HepG2 (cell line): ENCODE results near the gene NEK8. TPM values are rescaled to one million over a fixed set of nuclear protein-coding genes. Genes with fewer than 3 reads are reported as not detected.

Experiments
- ATF1 ChIP-seq: IDR thresholded peaks from 2 replicates; pipeline ENCODE4 v1.6.1; 2016; ENCODE audit warnings: mild to moderate bottlenecking, control low read depth
- EEA1 ChIP-seq: sonication (generic); formaldehyde crosslinking; IDR thresholded peaks from 2 replicates; pipeline ENCODE4 v1.5.1; 2020; ENCODE audit warnings: mild to moderate bottlenecking, missing genetic modification reagents, borderline replicate concordance
- PCBP2 ChIP-seq: fragments of 200-400 bp; formaldehyde crosslinking; optimal IDR thresholded peaks from 2 replicates; pipeline ENCODE3; 2018; ENCODE audit warnings: low read length, low read depth; ENCODE audit not compliant: poor library complexity, severe bottlenecking
- RBM22 ChIP-seq: fragments of 200-400 bp; formaldehyde crosslinking; optimal IDR thresholded peaks from 2 replicates; pipeline ENCODE3; 2017; ENCODE audit warnings: mild to moderate bottlenecking, low read length, moderate library complexity
- RBM39 ChIP-seq: fragments of 200-400 bp; formaldehyde crosslinking; IDR thresholded peaks from one replicate; pipeline ENCODE4 v1.6.1; 2018; ENCODE audit warnings: antibody characterized with exemption, mild to moderate bottlenecking, low read depth, low read length; ENCODE audit not compliant: poor library complexity, severe bottlenecking
- RXRB ChIP-seq: IDR thresholded peaks from 2 replicates; pipeline ENCODE4 v1.6.1; 2016; ENCODE audit warnings: borderline replicate concordance, missing genetic modification reagents, missing compliant biosample characterization
- SRY ChIP-seq: sonication (generic); formaldehyde crosslinking; IDR thresholded peaks from 2 replicates; pipeline ENCODE4 v1.8.0; 2022; ENCODE audit warnings: mild to moderate bottlenecking, missing genetic modification reagents
- STAG1 ChIP-seq: sonication (generic); formaldehyde crosslinking; IDR thresholded peaks from 2 replicates; pipeline ENCODE4 v1.4.0; 2020; ENCODE audit warnings: missing genetic modification reagents
- ZBTB7A ChIP-seq: sonication (generic); formaldehyde crosslinking; IDR thresholded peaks from 2 replicates; pipeline ENCODE4 v1.8.0; 2022; ENCODE audit warnings: mild to moderate bottlenecking, missing genetic modification reagents
- ZNF766 ChIP-seq: sonication (generic); formaldehyde crosslinking; IDR thresholded peaks from 2 replicates; pipeline ENCODE4 v1.5.0; 2020; ENCODE audit warnings: missing genetic modification reagents, borderline replicate concordance
- polyA plus RNA-seq, 8 experiments: library from polyadenylated mRNA; depleted of rRNA in 3 of 8; stranded (reverse) in 7 of 8; unstranded in 1 of 8; fragments of >200 nt; fragmentation: Illumina TruSeq in 4 of 8; extraction: Trizol in 4 of 8; gene quantifications; 2 replicates each; pipeline versions ENCODE4 v1.2.1 to v1.2.3, GENCODE V29; 2011 to 2016; ENCODE audit warnings: low read depth in 4 of 8, missing spikeins in 1 of 8, mixed read lengths in 1 of 8; ENCODE audit not compliant: insufficient read depth in 1 of 8
- total RNA-seq, 5 experiments: library from RNA; depleted of rRNA; stranded (reverse); fragments of >200 nt; fragmentation: Illumina TruSeq; extraction: Trizol; gene quantifications; 2 replicates each; pipeline ENCODE4 v1.2.3, GENCODE V29; 2016; ENCODE audit warnings: low read depth in 1 of 5
- TF ChIP-seq, protein P1 (sequence below): sonication (generic); formaldehyde crosslinking; IDR thresholded peaks from 2 replicates; pipeline ENCODE4 v1.4.0; 2020; ENCODE audit warnings: missing genetic modification reagents, borderline replicate concordance
- TF ChIP-seq, protein P2 (sequence below): sonication (generic); formaldehyde crosslinking; IDR thresholded peaks from 2 replicates; pipeline ENCODE4 v1.4.0; 2020; ENCODE audit warnings: missing genetic modification reagents
- TF ChIP-seq, protein P3 (sequence below): IDR thresholded peaks from 2 replicates; pipeline ENCODE4 v1.6.1; 2018; ENCODE audit warnings: missing genetic modification reagents, mild to moderate bottlenecking, missing compliant biosample characterization
- TF ChIP-seq, protein P4 (sequence below): sonication (generic); formaldehyde crosslinking; IDR thresholded peaks from 2 replicates; pipeline ENCODE4 v1.4.0; 2020; ENCODE audit warnings: missing genetic modification reagents, borderline replicate concordance
- TF ChIP-seq, protein P5 (sequence below): sonication (generic); formaldehyde crosslinking; IDR thresholded peaks from 2 replicates; pipeline ENCODE4 v1.8.0; 2022; ENCODE audit warnings: mild to moderate bottlenecking, missing genetic modification reagents, moderate library complexity
- TF ChIP-seq, protein P6 (sequence below): sonication (generic); formaldehyde crosslinking; IDR thresholded peaks from 2 replicates; pipeline ENCODE4 v1.5.0; 2020; ENCODE audit warnings: missing genetic modification reagents

Gene NEK8
- total and polyA plus RNA-seq, 2 of the 13 experiments (the other 11 are each of a cell fraction or from before 2014, with no cell fraction given) = 5.8 to 13.5 TPM

DNA sequence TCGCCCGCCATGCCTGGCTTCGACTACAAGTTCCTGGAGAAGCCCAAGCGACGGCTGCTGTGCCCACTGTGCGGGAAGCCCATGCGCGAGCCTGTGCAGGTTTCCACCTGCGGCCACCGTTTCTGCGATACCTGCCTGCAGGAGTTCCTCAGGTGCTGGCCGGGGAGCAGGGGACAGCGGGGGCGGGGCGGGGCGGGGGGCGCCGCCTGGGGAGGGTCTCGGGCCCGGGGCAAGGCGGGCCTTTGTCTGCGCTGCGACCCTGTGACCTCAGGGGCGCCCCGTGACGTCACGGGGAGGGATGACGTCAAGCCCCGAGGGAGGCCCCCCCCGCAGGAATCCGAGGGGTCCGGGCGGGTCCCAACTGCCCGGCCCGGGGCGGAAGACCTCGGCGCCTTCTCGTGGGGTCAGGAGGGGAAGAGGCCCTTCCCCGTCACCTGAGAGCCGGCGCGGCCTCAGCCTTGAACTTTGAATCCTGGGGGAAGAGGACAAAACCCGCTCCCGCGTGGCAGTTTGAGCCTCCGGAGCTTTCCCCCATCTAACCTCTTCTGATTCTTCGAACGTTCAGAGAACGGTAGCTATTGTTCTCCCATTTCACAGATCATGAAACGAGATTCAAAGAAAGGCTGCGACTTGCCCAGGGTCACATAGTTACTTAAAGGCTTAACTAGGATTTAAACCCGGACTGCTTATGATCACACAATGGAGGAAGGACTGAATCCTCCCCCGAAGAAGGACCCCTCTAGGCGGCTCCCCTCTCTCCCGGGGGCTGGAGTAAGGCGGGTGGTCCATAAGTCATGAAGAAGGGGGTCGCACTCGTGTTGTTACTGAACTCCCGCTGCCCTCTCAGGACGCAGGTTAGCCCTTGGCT is 15.8 kb downstream of the NEK8 start (continued):
- TF ChIP-seq, protein P1, sequence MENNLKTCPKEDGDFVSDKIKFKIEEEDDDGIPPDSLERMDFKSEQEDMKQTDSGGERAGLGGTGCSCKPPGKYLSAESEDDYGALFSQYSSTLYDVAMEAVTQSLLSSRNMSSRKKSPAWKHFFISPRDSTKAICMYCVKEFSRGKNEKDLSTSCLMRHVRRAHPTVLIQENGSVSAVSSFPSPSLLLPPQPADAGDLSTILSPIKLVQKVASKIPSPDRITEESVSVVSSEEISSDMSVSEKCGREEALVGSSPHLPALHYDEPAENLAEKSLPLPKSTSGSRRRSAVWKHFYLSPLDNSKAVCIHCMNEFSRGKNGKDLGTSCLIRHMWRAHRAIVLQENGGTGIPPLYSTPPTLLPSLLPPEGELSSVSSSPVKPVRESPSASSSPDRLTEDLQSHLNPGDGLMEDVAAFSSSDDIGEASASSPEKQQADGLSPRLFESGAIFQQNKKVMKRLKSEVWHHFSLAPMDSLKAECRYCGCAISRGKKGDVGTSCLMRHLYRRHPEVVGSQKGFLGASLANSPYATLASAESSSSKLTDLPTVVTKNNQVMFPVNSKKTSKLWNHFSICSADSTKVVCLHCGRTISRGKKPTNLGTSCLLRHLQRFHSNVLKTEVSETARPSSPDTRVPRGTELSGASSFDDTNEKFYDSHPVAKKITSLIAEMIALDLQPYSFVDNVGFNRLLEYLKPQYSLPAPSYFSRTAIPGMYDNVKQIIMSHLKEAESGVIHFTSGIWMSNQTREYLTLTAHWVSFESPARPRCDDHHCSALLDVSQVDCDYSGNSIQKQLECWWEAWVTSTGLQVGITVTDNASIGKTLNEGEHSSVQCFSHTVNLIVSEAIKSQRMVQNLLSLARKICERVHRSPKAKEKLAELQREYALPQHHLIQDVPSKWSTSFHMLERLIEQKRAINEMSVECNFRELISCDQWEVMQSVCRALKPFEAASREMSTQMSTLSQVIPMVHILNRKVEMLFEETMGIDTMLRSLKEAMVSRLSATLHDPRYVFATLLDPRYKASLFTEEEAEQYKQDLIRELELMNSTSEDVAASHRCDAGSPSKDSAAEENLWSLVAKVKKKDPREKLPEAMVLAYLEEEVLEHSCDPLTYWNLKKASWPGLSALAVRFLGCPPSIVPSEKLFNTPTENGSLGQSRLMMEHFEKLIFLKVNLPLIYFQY (CRISPR knock-in tag) = 0 out of 2 replicates have a peak, but pooled peaks have one; percentile 30
- no peak for TF ChIP-seq PCBP2
- TF ChIP-seq ZBTB7A (CRISPR knock-in tag) = peak; percentile 100
- TF ChIP-seq SRY (CRISPR knock-in tag) = 0 out of 2 replicates have a peak, but pooled peaks have one; percentile 55
- TF ChIP-seq, protein P2, sequence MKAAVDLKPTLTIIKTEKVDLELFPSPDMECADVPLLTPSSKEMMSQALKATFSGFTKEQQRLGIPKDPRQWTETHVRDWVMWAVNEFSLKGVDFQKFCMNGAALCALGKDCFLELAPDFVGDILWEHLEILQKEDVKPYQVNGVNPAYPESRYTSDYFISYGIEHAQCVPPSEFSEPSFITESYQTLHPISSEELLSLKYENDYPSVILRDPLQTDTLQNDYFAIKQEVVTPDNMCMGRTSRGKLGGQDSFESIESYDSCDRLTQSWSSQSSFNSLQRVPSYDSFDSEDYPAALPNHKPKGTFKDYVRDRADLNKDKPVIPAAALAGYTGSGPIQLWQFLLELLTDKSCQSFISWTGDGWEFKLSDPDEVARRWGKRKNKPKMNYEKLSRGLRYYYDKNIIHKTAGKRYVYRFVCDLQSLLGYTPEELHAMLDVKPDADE (CRISPR knock-in tag) = no peak
- peak; percentile 56 for TF ChIP-seq RBM39
- TF ChIP-seq, protein P3, sequence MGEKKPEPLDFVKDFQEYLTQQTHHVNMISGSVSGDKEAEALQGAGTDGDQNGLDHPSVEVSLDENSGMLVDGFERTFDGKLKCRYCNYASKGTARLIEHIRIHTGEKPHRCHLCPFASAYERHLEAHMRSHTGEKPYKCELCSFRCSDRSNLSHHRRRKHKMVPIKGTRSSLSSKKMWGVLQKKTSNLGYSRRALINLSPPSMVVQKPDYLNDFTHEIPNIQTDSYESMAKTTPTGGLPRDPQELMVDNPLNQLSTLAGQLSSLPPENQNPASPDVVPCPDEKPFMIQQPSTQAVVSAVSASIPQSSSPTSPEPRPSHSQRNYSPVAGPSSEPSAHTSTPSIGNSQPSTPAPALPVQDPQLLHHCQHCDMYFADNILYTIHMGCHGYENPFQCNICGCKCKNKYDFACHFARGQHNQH = peak; percentile 22; the same call in 1 of the 2 replicates
- TF ChIP-seq RBM22 = peak; percentile 95
- TF ChIP-seq, protein P4, sequence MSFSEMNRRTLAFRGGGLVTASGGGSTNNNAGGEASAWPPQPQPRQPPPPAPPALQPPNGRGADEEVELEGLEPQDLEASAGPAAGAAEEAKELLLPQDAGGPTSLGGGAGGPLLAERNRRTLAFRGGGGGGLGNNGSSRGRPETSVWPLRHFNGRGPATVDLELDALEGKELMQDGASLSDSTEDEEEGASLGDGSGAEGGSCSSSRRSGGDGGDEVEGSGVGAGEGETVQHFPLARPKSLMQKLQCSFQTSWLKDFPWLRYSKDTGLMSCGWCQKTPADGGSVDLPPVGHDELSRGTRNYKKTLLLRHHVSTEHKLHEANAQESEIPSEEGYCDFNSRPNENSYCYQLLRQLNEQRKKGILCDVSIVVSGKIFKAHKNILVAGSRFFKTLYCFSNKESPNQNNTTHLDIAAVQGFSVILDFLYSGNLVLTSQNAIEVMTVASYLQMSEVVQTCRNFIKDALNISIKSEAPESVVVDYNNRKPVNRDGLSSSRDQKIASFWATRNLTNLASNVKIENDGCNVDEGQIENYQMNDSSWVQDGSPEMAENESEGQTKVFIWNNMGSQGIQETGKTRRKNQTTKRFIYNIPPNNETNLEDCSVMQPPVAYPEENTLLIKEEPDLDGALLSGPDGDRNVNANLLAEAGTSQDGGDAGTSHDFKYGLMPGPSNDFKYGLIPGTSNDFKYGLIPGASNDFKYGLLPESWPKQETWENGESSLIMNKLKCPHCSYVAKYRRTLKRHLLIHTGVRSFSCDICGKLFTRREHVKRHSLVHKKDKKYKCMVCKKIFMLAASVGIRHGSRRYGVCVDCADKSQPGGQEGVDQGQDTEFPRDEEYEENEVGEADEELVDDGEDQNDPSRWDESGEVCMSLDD (CRISPR knock-in tag) = no peak
- no peak for TF ChIP-seq STAG1 (CRISPR knock-in tag)
- TF ChIP-seq ZNF766 (CRISPR knock-in tag) = 0 out of 2 replicates have a peak, but pooled peaks have one; percentile 28
- TF ChIP-seq, protein P5, sequence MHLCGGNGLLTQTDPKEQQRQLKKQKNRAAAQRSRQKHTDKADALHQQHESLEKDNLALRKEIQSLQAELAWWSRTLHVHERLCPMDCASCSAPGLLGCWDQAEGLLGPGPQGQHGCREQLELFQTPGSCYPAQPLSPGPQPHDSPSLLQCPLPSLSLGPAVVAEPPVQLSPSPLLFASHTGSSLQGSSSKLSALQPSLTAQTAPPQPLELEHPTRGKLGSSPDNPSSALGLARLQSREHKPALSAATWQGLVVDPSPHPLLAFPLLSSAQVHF (CRISPR knock-in tag) = 0 out of 2 replicates have a peak, but pooled peaks have one; percentile 51
- TF ChIP-seq ATF1 (CRISPR knock-in tag) = peak; percentile 88
- TF ChIP-seq, protein P6, sequence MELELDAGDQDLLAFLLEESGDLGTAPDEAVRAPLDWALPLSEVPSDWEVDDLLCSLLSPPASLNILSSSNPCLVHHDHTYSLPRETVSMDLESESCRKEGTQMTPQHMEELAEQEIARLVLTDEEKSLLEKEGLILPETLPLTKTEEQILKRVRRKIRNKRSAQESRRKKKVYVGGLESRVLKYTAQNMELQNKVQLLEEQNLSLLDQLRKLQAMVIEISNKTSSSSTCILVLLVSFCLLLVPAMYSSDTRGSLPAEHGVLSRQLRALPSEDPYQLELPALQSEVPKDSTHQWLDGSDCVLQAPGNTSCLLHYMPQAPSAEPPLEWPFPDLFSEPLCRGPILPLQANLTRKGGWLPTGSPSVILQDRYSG (CRISPR knock-in tag) = no peak
- peak; percentile 61 for TF ChIP-seq RXRB (CRISPR knock-in tag)
- TF ChIP-seq EEA1 (CRISPR knock-in tag) = peak; percentile 85; the same call in 1 of the 2 replicates
